Naive thymus-derived CD8-positive, alpha-beta T cell (primary cell): ENCODE measurements around the gene ZBTB17. TPM values are rescaled to one million over a fixed set of nuclear protein-coding genes. Genes with fewer than 3 reads are reported as not detected.
"Not testable (repeated sequence)": the region's sequence is repeated elsewhere in the genome, so short reads cannot be mapped to it uniquely, and the experiment has no call there.

Experiments used
- ATAC-seq, 2 donors: fragments of 150-1000 bp; cut with Tn5 transposase in 1 of 2; sonication (Bioruptor Pico), chemical (Tn5 transposase) in 1 of 2; 1 replicate in 1 of 2; 2 replicates in 1 of 2; pipeline ENCODE4 v1.10.0; 2021; ENCODE audit warnings: mild to moderate bottlenecking in 2 of 2, moderate library complexity in 2 of 2
- POLR2A ChIA-PET: fragments of 350-600 bp; sonication (Branson Sonifier 250); formaldehyde crosslinking; loops from one replicate; lab custom pipeline; 2021; ENCODE audit warnings: antibody characterized with exemption; lab: Charles Lee
- DNase-seq, 10 donors: peaks; one replicate each; pipeline versions ENCODE4 v3.0.0 to v3.0.0-alpha.2; 2020 to 2022
- H3K27ac Mint-ChIP-seq, 10 donors: one replicate each; pipeline ENCODE4 v1.8.0; 2020 to 2022; ENCODE audit warnings: mild to moderate bottlenecking in 10 of 10, mixed read lengths in 10 of 10, moderate library complexity in 4 of 10, inconsistent platforms in 1 of 10
- H3K27me3 Mint-ChIP-seq, 5 donors: one replicate each; pipeline ENCODE4 v1.8.0; 2021 to 2022; ENCODE audit warnings: mixed read lengths in 5 of 5
- H3K36me3 Mint-ChIP-seq, 3 donors: one replicate each; pipeline ENCODE4 v1.8.0; 2020 to 2022; ENCODE audit warnings: mixed read lengths in 3 of 3, mild to moderate bottlenecking in 2 of 3, inconsistent platforms in 1 of 3
- H3K4me1 Mint-ChIP-seq, 4 donors: one replicate each; pipeline ENCODE4 v1.8.0; 2021 to 2022; ENCODE audit warnings: mixed read lengths in 4 of 4
- H3K4me3 Mint-ChIP-seq, 10 donors: one replicate each; pipeline ENCODE4 v1.8.0; 2020 to 2022; ENCODE audit warnings: mild to moderate bottlenecking in 10 of 10, mixed read lengths in 10 of 10, moderate library complexity in 6 of 10, inconsistent platforms in 1 of 10
- H3K9me3 Mint-ChIP-seq, 9 donors: one replicate each; pipeline ENCODE4 v1.8.0; 2020 to 2022; ENCODE audit warnings: mixed read lengths in 9 of 9, mild to moderate bottlenecking in 3 of 9, inconsistent platforms in 1 of 9, moderate library complexity in 1 of 9
- polyA plus RNA-seq, 3 donors: library from polyadenylated mRNA; unstranded; fragments of 300-500 nt; fragmentation: Illumina TruSeq; gene quantifications; one replicate each; pipeline ENCODE4 v1.2.3, GENCODE V29; 2021
- total RNA-seq, 8 experiments: library from RNA in 2 of 8; stranded (reverse) in 2 of 8; gene quantifications; one replicate each; pipeline ENCODE4 v1.2.3 and lab custom pipeline; 2021 to 2026

The ZBTB17 gene
- total and polyA plus RNA-seq, 5 experiments from 2014 or later = 10.2 to 58.1 (median 23.3) TPM

DNA sequence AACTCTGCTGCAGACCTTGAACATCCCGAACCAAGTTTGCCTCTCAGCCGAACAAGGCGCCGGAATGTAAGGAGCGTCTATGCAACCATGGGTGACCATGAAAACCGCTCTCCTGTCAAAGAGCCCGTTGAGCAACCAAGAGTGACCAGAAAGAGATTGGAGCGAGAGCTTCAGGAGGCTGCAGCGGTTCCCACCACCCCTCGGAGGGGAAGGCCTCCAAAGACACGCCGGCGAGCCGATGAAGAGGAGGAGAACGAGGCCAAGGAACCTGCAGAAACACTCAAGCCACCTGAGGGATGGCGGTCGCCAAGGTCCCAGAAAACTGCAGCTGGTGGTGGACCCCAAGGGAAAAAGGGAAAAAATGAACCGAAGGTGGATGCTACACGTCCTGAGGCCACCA is 44.0 kb downstream of the ZBTB17 start:
- no peak for DNase-seq
- Mint-ChIP-seq H3K9me3 (no peaks in the 10 kb centered on the region), H3K36me3 (peaks cover 16 to 94% (median 39%) of the 10 kb centered on the region in 3 donors), H3K27me3 (no peaks in the 10 kb centered on the region), H3K4me3 (no peak overlapping the region), H3K27ac (peak overlapping the region in 2 of 10 donors; percentile 44 to 86), H3K4me1 (peaks cover 0 to 6% (median 0%) of the 10 kb centered on the region in 4 donors)
- POLR2A ChIA-PET = interaction anchor here (0.6 to 0.7 kb wide), 2 partner anchors 119 to 422 kb away, joined by 3 to 5 read pairs; no protein-coding TSS in a partner anchor
- no peak for ATAC-seq

- POLR2A ChIA-PET = interaction anchor here (0.6 kb wide), 1 partner anchor 422 kb away, joined by 3 read pairs; no protein-coding TSS in a partner anchor
- Mint-ChIP-seq H3K27ac (peak overlapping the region in 1 of 10 donors; percentile 86), H3K27me3 (no peaks in the 10 kb centered on the region), H3K36me3 (peaks cover 16 to 95% (median 39%) of the 10 kb centered on the region in 3 donors), H3K4me3 (no peak overlapping the region), H3K9me3 (no peaks in the 10 kb centered on the region), H3K4me1 (peaks cover 0 to 6% (median 0%) of the 10 kb centered on the region in 4 donors)
- DNase-seq (no peak), ATAC-seq (no peak)
Measured at GRCh38 chr1:15931401-15931800, 44.5 kb downstream of the ZBTB17 start.

DNA sequence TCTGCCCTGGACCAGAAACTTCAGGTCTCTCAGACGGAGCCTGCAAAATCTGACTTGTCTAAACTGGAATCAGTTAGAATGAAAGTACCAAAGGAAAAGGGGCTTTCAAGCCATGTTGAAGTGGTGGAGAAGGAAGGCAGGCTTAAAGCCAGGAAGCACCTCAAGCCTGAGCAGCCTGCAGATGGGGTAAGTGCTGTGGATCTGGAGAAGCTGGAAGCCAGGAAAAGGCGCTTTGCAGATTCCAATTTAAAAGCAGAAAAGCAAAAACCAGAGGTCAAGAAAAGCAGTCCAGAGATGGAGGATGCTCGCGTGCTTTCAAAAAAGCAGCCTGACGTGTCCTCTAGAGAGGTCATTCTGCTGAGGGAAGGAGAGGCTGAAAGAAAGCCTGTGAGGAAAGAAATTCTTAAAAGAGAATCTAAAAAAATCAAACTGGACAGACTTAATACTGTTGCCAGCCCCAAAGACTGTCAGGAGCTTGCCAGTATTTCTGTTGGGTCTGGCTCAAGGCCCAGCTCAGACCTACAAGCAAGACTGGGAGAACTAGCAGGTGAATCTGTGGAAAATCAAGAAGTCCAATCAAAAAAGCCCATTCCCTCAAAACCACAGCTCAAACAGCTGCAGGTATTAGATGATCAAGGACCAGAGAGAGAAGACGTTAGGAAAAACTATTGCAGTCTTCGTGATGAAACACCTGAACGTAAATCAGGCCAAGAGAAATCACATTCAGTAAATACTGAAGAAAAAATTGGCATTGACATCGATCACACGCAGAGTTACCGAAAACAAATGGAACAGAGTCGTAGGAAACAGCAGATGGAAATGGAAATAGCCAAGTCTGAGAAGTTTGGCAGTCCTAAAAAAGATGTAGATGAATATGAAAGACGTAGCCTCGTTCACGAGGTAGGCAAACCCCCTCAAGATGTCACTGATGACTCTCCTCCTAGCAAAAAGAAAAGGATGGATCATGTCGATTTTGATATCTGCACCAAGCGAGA is 46.6 kb downstream of the ZBTB17 start:
- no peak for ATAC-seq
- no peak overlapping the region for H3K4me3 Mint-ChIP-seq
- peaks cover 0 to 4% (median 0%) of the 10 kb centered on the region in 4 donors for H3K4me1 Mint-ChIP-seq
- H3K36me3 Mint-ChIP-seq = peaks cover 16 to 90% (median 34%) of the 10 kb centered on the region in 3 donors
- no peaks in the 10 kb centered on the region for H3K9me3 Mint-ChIP-seq
- peak overlapping the region in 1 of 10 donors; percentile 58 for H3K27ac Mint-ChIP-seq
- no peaks in the 10 kb centered on the region for H3K27me3 Mint-ChIP-seq
- POLR2A ChIA-PET = no interaction called here
- DNase-seq = no peak

DNA sequence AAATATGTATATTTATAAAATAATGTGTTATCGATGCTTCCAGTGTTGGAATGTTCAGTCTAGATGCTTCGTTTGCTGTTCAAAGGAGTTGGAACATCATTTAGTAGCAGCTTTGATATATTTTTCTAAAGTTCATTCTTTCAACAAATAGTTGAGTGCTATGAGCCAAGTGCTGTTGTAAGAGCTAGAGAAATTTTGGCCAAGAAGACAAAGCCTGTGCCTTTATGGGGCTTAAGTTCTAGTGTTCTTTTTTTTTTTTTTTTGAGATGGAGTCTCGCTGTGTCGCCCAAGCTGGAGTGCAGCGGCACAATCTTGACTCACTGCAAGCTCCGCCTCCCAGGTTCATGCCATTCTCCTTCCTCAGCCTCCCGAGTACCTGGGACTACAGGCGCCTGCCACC is 49.5 kb downstream of the ZBTB17 start:
- H3K4me3 Mint-ChIP-seq, H3K27me3 Mint-ChIP-seq, DNase-seq, H3K9me3 Mint-ChIP-seq, POLR2A ChIA-PET, ATAC-seq, H3K4me1 Mint-ChIP-seq: not testable (repeated sequence)
- Mint-ChIP-seq H3K36me3 (peaks cover 16 to 87% (median 39%) of the 10 kb centered on the region in 3 donors), H3K27ac (peak overlapping the region in 2 of 10 donors; percentile 36 to 74)

DNA sequence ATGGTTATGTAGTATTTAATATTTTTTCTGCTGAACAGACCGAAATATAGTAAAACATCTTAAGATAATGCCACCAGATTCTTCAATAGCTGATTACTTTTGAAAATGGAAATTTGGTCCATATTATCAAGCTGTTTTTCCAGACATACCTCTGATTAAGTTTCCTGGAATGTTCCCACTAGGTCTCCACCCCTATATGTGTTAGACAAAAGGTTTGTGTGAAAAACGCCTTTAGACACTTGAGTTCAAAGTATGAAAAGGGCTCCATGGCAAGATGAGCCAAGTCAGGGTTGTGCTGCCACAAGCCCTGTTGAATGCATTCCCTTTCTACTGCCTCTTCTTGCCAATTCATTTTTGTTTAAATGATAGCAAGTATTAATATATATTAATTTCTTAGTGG is 52.7 kb downstream of the ZBTB17 start:
- Mint-ChIP-seq H3K27ac (peak overlapping the region in 1 of 10 donors; percentile 20), H3K36me3 (peaks cover 4 to 79% (median 20%) of the 10 kb centered on the region in 3 donors), H3K27me3 (no peaks in the 10 kb centered on the region), H3K9me3 (no peaks in the 10 kb centered on the region), H3K4me3 (no peak overlapping the region), H3K4me1 (peaks cover 3 to 14% (median 10%) of the 10 kb centered on the region in 4 donors)
- ATAC-seq (no peak), DNase-seq (no peak)
- POLR2A ChIA-PET = interaction anchor here (0.6 to 0.8 kb wide), 2 partner anchors 53 to 106 kb away, joined by 3 read pairs; partner anchors contain the start of gene ZBTB17

- DNase-seq (peak in 2 of 10 donors; percentile 19 to 20), ATAC-seq (peak; percentile 51 to 75)
- Mint-ChIP-seq H3K27me3 (no peaks in the 10 kb centered on the region), H3K36me3 (peaks cover 0 to 79% (median 23%) of the 10 kb centered on the region in 3 donors), H3K9me3 (no peaks in the 10 kb centered on the region), H3K4me1 (peaks cover 9 to 42% (median 28%) of the 10 kb centered on the region in 4 donors), H3K4me3 (peak overlapping the region in 2 of 10 donors; percentile 5 to 14), H3K27ac (peak overlapping the region in 7 of 10 donors; percentile 4 to 62 (median 29))
- POLR2A ChIA-PET = interaction anchor here (1.6 kb wide), 1 partner anchor 71 kb away, joined by 4 read pairs; no protein-coding TSS in a partner anchor
Measured at GRCh38 chr1:15918962-15919715, 56.8 kb downstream of the ZBTB17 start.

GRCh38 chr1:15916916-15917315 is 59.0 kb downstream of the ZBTB17 start:
- H3K9me3 Mint-ChIP-seq = no peaks in the 10 kb centered on the region
- H3K27me3 Mint-ChIP-seq = no peaks in the 10 kb centered on the region
- peak overlapping the region in 9 of 10 donors; percentile 13 to 89 (median 83) for H3K27ac Mint-ChIP-seq
- peaks cover 9 to 42% (median 28%) of the 10 kb centered on the region in 4 donors for H3K4me1 Mint-ChIP-seq
- no peak for DNase-seq
- H3K36me3 Mint-ChIP-seq = peaks cover 0 to 77% (median 21%) of the 10 kb centered on the region in 3 donors
- peak overlapping the region in 9 of 10 donors; percentile 14 to 76 (median 46) for H3K4me3 Mint-ChIP-seq
- POLR2A ChIA-PET = interaction anchor here (0.5 to 0.6 kb wide), 2 partner anchors 82 to 548 kb away, joined by 3 read pairs; no protein-coding TSS in a partner anchor
- no peak for ATAC-seq

DNA sequence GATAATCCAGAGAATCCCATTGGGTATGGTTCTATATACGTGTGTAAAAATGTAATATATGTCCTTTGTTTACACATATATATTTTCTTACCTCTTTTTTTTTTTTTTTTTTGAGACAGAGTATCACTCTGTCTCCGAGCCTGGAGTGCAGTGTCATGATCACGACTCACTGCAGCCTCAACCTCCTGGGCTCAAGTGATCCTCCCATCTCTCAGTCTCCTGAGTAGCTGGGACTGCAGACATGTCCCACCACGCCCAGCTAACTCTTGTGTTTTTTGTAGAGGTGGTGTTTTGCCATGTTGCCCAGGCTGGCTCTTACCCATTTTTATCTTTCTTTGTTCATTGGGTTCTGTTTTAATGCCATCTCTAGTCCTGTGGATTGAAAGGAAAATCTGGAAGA is 59.5 kb downstream of the ZBTB17 start:
- Mint-ChIP-seq H3K27ac (peak overlapping the region; percentile 13 to 89 (median 82)), H3K4me3 (peak overlapping the region; percentile 41 to 81 (median 68)), H3K27me3 (no peaks in the 10 kb centered on the region), H3K4me1 (peaks cover 9 to 42% (median 28%) of the 10 kb centered on the region in 4 donors), H3K36me3 (peaks cover 0 to 75% (median 17%) of the 10 kb centered on the region in 3 donors), H3K9me3 (no peaks in the 10 kb centered on the region)
- POLR2A ChIA-PET = interaction anchor here (1.4 kb wide), 1 partner anchor 67 kb away, joined by 4 read pairs; no protein-coding TSS in a partner anchor
- ATAC-seq (no peak), DNase-seq (no peak)

DNA sequence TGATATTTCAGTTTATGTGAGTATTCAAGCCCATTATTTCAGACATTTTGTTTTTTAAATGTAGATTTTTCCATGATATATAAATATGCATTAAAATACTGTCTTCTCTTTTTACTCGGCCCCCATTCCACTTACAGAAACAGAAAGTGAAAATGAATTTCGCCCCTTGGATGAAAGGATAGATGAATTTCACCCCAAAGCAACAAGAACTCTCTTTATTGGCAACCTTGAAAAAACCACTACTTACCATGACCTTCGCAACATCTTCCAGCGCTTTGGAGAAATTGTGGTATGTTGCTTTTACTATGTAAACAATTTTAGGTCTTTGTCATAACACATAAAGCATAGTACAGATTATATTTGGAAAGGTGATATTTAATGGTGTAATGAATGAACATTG is 59.9 kb downstream of the ZBTB17 start:
- Mint-ChIP-seq H3K36me3 (peaks cover 0 to 75% (median 18%) of the 10 kb centered on the region in 3 donors), H3K4me1 (peaks cover 9 to 42% (median 28%) of the 10 kb centered on the region in 4 donors)

DNA sequence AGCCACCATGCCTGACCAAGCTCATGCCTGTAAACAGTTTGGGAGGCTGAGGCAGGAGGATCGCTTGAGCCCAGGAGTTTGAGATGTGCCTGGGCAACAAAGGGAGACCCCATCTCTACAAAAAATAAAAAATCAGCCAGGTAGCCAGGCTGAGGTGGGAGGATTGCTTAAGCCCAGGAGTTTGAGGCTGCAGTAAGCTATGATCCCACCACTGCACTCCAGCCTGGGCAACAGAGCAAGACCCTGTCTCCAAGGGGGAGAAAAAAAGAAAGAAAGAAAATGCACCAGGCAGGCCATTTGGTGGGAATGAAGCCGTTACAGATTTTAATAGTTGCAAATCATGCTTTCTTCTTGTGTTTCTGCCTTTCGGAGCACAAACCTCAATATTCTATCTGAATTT is 62.3 kb downstream of the ZBTB17 start:
- POLR2A ChIA-PET, H3K9me3 Mint-ChIP-seq, DNase-seq, H3K4me3 Mint-ChIP-seq, ATAC-seq, H3K27me3 Mint-ChIP-seq: not testable (repeated sequence)
- peak overlapping the region in 4 of 10 donors; percentile 16 to 86 (median 66) for H3K27ac Mint-ChIP-seq
- H3K36me3 Mint-ChIP-seq = peaks cover 0 to 78% (median 21%) of the 10 kb centered on the region in 3 donors
- H3K4me1 Mint-ChIP-seq = peaks cover 6 to 31% (median 23%) of the 10 kb centered on the region in 4 donors

More for the DNA sequence above, 59.9 kb downstream of the ZBTB17 start:
- DNase-seq = peak in 3 of 10 donors; percentile 8 to 40 (median 30)
- Mint-ChIP-seq H3K27me3 (no peaks in the 10 kb centered on the region), H3K27ac (peak overlapping the region; percentile 60 to 89 (median 77)), H3K9me3 (no peaks in the 10 kb centered on the region), H3K4me3 (peak overlapping the region; percentile 41 to 81 (median 68))
- peak; percentile 41 to 63 for ATAC-seq
- POLR2A ChIA-PET = interaction anchor here (1.4 kb wide), 1 partner anchor 67 kb away, joined by 4 read pairs; no protein-coding TSS in a partner anchor

DNA sequence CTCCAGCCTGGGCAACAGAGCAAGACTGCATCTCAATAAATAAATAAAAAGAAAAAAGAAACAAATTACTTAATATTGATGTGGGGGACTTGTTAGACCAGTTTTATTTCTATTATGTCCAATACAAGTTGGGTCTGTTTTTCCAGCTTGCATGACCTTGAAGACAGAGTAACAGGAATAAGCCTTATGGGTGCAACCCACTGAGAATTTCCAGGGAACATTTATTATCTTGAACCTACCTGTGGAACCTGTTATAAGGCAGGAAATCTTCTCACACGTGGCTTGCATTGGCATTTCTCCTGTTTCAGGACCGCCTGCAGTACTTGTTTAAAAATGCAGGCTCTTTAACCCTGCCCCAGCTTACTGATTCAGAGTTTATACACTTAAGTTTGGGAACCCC is 64.0 kb downstream of the ZBTB17 start:
- POLR2A ChIA-PET = interaction anchor here (1.1 kb wide), 1 partner anchor 25 kb away, joined by 3 read pairs; no protein-coding TSS in a partner anchor
- Mint-ChIP-seq H3K4me1 (peaks cover 6 to 25% (median 19%) of the 10 kb centered on the region in 4 donors), H3K9me3 (no peaks in the 10 kb centered on the region)

More for the DNA sequence above, 64.0 kb downstream of the ZBTB17 start:
- ATAC-seq = no peak
- H3K36me3 Mint-ChIP-seq = peaks cover 0 to 65% (median 21%) of the 10 kb centered on the region in 3 donors
- no peak overlapping the region for H3K4me3 Mint-ChIP-seq
- DNase-seq = no peak
- H3K27ac Mint-ChIP-seq = no peak overlapping the region
- H3K27me3 Mint-ChIP-seq = no peaks in the 10 kb centered on the region
